Endothelial cell of umbilical vein (primary cell): ENCODE measurements around the gene URAD. TPM values are rescaled to one million over a fixed set of nuclear protein-coding genes. Genes with fewer than 3 reads are reported as not detected.

ENCODE experiments used
- Bru-seq: library from RNA; stranded (reverse); fragments of 400-500 nt; gene quantifications from one replicate; lab custom pipeline; 2021; lab: Mats Ljungman, UMichigan
- BruChase-seq, 2 experiments: library from RNA; stranded (reverse); fragments of 400-500 nt; gene quantifications; one replicate each; lab custom pipeline; 2021; lab: Mats Ljungman, UMichigan
- BruUV-seq: library from RNA; stranded (reverse); fragments of 400-500 nt; replicated peaks from 2 replicates; lab custom pipeline; 2021; lab: Mats Ljungman, UMichigan
- CTCF ChIA-PET: fragments of 300-600, 350-600 bp; sonication (Branson Sonifier 250); formaldehyde crosslinking; loops from one replicate; lab custom pipeline; 2021; ENCODE audit warnings: antibody characterized with exemption, inconsistent platforms; lab: Charles Lee
- POLR2A ChIA-PET: fragments of 300-600, 350-600 bp; sonication (Branson Sonifier 250); formaldehyde crosslinking; loops from one replicate; lab custom pipeline; 2021; ENCODE audit warnings: antibody characterized with exemption, inconsistent platforms; lab: Charles Lee
- DNase-seq: peaks from one replicate; pipeline ENCODE4 v3.0.0-alpha.2; 2011; ENCODE audit warnings: low read depth, low spot score
- FAIRE-seq: peaks from 2 replicates; lab custom pipeline; 2011; peaks lifted over from hg19 to GRCh38; lab: Jason Lieb, UNC
- H2AFZ ChIP-seq: 2 replicates; pipeline ENCODE4 v1.6.0; 2012; ENCODE audit warnings: low read depth, low read length, control low read depth, inconsistent platforms
- H3K27ac ChIP-seq: 2 replicates; pipeline ENCODE4 v1.5.1; 2011; ENCODE audit warnings: low read depth, mild to moderate bottlenecking, control low read depth, low read length, moderate library complexity; ENCODE audit not compliant: insufficient read depth
- H3K27me3 ChIP-seq, 2 experiments: 2 replicates each; pipeline versions ENCODE4 v1.6.0 to v1.6.1; 2011; ENCODE audit warnings: low read length in 2 of 2, mixed read lengths in 1 of 2; ENCODE audit not compliant: control insufficient read depth in 2 of 2, insufficient read depth in 2 of 2
- H3K36me3 ChIP-seq, 2 experiments: 2 replicates in 1 of 2; 3 replicates in 1 of 2; pipeline ENCODE4 v1.5.1; 2011; ENCODE audit warnings: low read length in 2 of 2, mild to moderate bottlenecking in 1 of 2, moderate library complexity in 1 of 2; ENCODE audit not compliant: control insufficient read depth in 2 of 2, insufficient read depth in 2 of 2; ENCODE audit errors: extremely low read depth in 1 of 2
- H3K4me1 ChIP-seq: 3 replicates; pipeline ENCODE4 v1.5.1; 2011; ENCODE audit warnings: mild to moderate bottlenecking, low read length; ENCODE audit not compliant: control insufficient read depth, insufficient read depth; ENCODE audit errors: extremely low read depth
- H3K4me2 ChIP-seq: 2 replicates; pipeline ENCODE4 v1.6.1; 2011; ENCODE audit warnings: low read length, control low read depth, mixed read lengths; ENCODE audit not compliant: insufficient read depth
- H3K4me3 ChIP-seq, 3 experiments: fragments of 200-600 bp in 1 of 3; sonication (generic), shearing (Covaris generic) in 1 of 3; replicated peaks in 1 of 3; 2 replicates each; pipeline ENCODE4 v1.5.1; 2011 to 2016; ENCODE audit warnings: control low read depth in 3 of 3, low read length in 3 of 3, mild to moderate bottlenecking in 2 of 3, inconsistent platforms in 1 of 3, low read depth in 1 of 3, moderate library complexity in 1 of 3; ENCODE audit not compliant: insufficient read depth in 1 of 3
- H3K79me2 ChIP-seq: 2 replicates; pipeline ENCODE4 v1.6.0; 2012; ENCODE audit warnings: low read length, inconsistent platforms; ENCODE audit not compliant: control insufficient read depth, insufficient read depth
- H3K9ac ChIP-seq: replicated peaks from 2 replicates; pipeline ENCODE3; 2011; ENCODE audit warnings: low read length, control low read depth; ENCODE audit not compliant: insufficient read depth; ENCODE audit errors: extremely low read depth
- H3K9me1 ChIP-seq: replicated peaks from 3 replicates; pipeline ENCODE4 v1.6.0; 2011; ENCODE audit warnings: mild to moderate bottlenecking, low read length; ENCODE audit not compliant: control insufficient read depth, insufficient read depth; ENCODE audit errors: extremely low read depth
- H3K9me3 ChIP-seq: replicated peaks from 2 replicates; pipeline ENCODE4 v1.5.1; 2012; ENCODE audit warnings: low read length, inconsistent platforms; ENCODE audit not compliant: control insufficient read depth, insufficient read depth
- H4K20me1 ChIP-seq: replicated peaks from 2 replicates; pipeline ENCODE3; 2011; ENCODE audit warnings: mild to moderate bottlenecking, low read length; ENCODE audit not compliant: control insufficient read depth, insufficient read depth; ENCODE audit errors: extremely low read depth
- EZH2 ChIP-seq: IDR thresholded peaks from 2 replicates; pipeline ENCODE4 v1.6.1; 2012; ENCODE audit warnings: borderline replicate concordance, low read depth, mild to moderate bottlenecking, moderate library complexity, low read length, inconsistent platforms; ENCODE audit not compliant: severe bottlenecking
- FOS ChIP-seq: IDR thresholded peaks from 2 replicates; pipeline ENCODE4 v1.6.1; 2011; ENCODE audit warnings: mild to moderate bottlenecking, low read length, moderate library complexity, borderline replicate concordance; ENCODE audit not compliant: insufficient read depth
- GATA2 ChIP-seq: IDR thresholded peaks from 2 replicates; pipeline ENCODE4 v1.7.0; 2011; ENCODE audit warnings: low read depth, mild to moderate bottlenecking, moderate library complexity, mixed read lengths, low read length; ENCODE audit not compliant: insufficient read length, insufficient read depth
- JUN ChIP-seq: IDR thresholded peaks from 2 replicates; pipeline ENCODE4 v1.6.1; 2011; ENCODE audit warnings: borderline replicate concordance, low read depth; ENCODE audit not compliant: insufficient read length, insufficient read depth
- MYC ChIP-seq: IDR thresholded peaks from one replicate; pipeline ENCODE4 v1.6.1; 2011; ENCODE audit warnings: mild to moderate bottlenecking, low read depth, low read length
- POLR2A ChIP-seq: IDR thresholded peaks from 2 replicates; pipeline ENCODE4 v1.6.1; 2012; ENCODE audit warnings: low read depth, mild to moderate bottlenecking, control low read depth, low read length
- POLR2AphosphoS5 ChIP-seq: IDR thresholded peaks from 2 replicates; pipeline ENCODE4 v1.6.1; 2012; ENCODE audit warnings: low read depth, mild to moderate bottlenecking, control low read depth, low read length, moderate library complexity; ENCODE audit not compliant: insufficient read depth
- dilution Hi-C: fragments of 300-500 bp; cut with MboI; formaldehyde crosslinking; loops from one replicate; pipeline ENCODE4 v1.15.0; 2019; ENCODE audit warnings: low sequenced_read_pairs; ENCODE audit not compliant: extremely low pct_ligation_motif_present
- intact Hi-C: fragments of 100-400 bp; cut with micrococcal nuclease; formaldehyde crosslinking; loops from one replicate; pipeline ENCODE4 v1.10.0; 2022
- long read RNA-seq: library from polyadenylated mRNA; stranded (forward); transcript quantifications from one replicate; pipeline ENCODE4 v2.0.0, GENCODE V29; 2021
- polyA minus RNA-seq, 3 experiments: library from RNA; depleted of rRNA, polyadenylated mRNA; stranded (reverse); fragments of >200 nt; gene quantifications; 1 replicate in 1 of 3; 2 replicates in 2 of 3; pipeline ENCODE4 v1.2.3, GENCODE V29; 2011
- polyA plus RNA-seq, 4 experiments: library from polyadenylated mRNA; depleted of rRNA in 3 of 4; stranded (reverse) in 3 of 4; unstranded in 1 of 4; fragments of >200 nt; gene quantifications; 2 replicates each; pipeline versions ENCODE4 v1.2.1 to v1.2.3, GENCODE V29; 2011 to 2012; ENCODE audit warnings: missing spikeins in 1 of 4
- total RNA-seq: library from RNA; stranded (reverse); gene quantifications from 2 replicates; pipeline ENCODE4 v1.2.3, GENCODE V29; 2021
- TF ChIP-seq, protein P1 (sequence below), 2 donors: IDR thresholded peaks; 1 replicate in 1 of 2; 2 replicates in 1 of 2; pipeline ENCODE4 v1.5.1; 2011; ENCODE audit warnings: low read length in 2 of 2, mild to moderate bottlenecking in 2 of 2, moderate library complexity in 2 of 2, control low read depth in 1 of 2, inconsistent platforms in 1 of 2, low read depth in 1 of 2; ENCODE audit not compliant: insufficient read depth in 1 of 2; ENCODE audit errors: extremely low read depth in 1 of 2
- TF ChIP-seq, protein P2 (sequence below): IDR thresholded peaks from 2 replicates; pipeline ENCODE4 v1.6.1; 2011; ENCODE audit not compliant: insufficient read depth, insufficient read length

Gene URAD, protein sequence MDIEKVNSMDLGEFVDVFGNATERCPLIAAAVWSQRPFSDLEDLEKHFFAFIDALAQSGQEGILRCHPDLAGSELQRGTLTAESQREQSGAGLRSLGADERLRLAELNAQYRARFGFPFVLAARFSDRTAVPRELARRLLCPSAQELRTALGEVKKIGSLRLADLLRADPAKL
- total RNA-seq: not detected in 2 replicates
- polyA plus RNA-seq: not detected in 2 replicates
- not detected in 2 replicates for polyA plus RNA-seq (2011; cell fraction: cytosol; rRNA removed)
- polyA plus RNA-seq (2011; cell fraction: nucleus; rRNA removed): not detected in 2 replicates
- not detected in 2 replicates for polyA plus RNA-seq (2012)
- polyA minus RNA-seq: not detected in 2 replicates
- polyA minus RNA-seq (2011; cell fraction: cytosol; rRNA and poly(A)+ RNA removed): not detected
- not detected in 2 replicates for polyA minus RNA-seq (2011; cell fraction: nucleus; rRNA and poly(A)+ RNA removed)
- Bru-seq, nascent RNA: not detected
- BruChase-seq, experiment 1, labeled RNA remaining after a 6-hour chase: not detected
- BruChase-seq, experiment 2, labeled RNA remaining after a 2-hour chase: not detected
- long read RNA-seq: 0 reads

DNA sequence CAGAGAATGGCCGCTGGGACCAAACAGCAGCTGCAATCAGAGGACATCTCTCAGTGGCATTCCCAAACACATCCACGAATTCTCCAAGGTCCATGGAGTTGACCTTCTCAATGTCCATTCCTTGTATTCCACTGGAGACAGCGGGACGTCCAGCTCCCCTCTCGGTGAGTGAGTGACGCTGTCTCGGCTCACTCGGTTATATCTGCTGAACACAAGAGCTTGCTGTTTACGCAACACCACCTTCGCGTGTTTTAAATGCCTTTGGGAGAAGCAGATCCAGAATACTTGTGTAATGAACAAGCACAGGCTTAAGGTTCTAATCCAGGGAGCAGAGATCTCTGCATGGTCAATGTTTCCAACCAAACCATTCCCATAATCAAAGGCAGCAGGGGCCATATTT, at the start of gene URAD:
TSS of gene URAD (minus strand) at position 174 of the 400 bp plus-strand sequence. CDS start at position 118, 56 bp downstream.
- no peak for TF ChIP-seq MYC
- no peak for TF ChIP-seq JUN
- no peak for TF ChIP-seq EZH2
- TF ChIP-seq POLR2AphosphoS5: no peak
- TF ChIP-seq, protein P1, sequence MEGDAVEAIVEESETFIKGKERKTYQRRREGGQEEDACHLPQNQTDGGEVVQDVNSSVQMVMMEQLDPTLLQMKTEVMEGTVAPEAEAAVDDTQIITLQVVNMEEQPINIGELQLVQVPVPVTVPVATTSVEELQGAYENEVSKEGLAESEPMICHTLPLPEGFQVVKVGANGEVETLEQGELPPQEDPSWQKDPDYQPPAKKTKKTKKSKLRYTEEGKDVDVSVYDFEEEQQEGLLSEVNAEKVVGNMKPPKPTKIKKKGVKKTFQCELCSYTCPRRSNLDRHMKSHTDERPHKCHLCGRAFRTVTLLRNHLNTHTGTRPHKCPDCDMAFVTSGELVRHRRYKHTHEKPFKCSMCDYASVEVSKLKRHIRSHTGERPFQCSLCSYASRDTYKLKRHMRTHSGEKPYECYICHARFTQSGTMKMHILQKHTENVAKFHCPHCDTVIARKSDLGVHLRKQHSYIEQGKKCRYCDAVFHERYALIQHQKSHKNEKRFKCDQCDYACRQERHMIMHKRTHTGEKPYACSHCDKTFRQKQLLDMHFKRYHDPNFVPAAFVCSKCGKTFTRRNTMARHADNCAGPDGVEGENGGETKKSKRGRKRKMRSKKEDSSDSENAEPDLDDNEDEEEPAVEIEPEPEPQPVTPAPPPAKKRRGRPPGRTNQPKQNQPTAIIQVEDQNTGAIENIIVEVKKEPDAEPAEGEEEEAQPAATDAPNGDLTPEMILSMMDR (IDR thresholded peaks at IDR 0.05; ENCODE audit: extremely low read depth in 1 of 2, insufficient read depth in 1 of 2, low read depth in 1 of 2, low read length in 2 of 2): no peak
- TF ChIP-seq, protein P2, sequence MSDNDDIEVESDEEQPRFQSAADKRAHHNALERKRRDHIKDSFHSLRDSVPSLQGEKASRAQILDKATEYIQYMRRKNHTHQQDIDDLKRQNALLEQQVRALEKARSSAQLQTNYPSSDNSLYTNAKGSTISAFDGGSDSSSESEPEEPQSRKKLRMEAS: no peak
- TF ChIP-seq FOS: no peak
- TF ChIP-seq GATA2: no peak
- TF ChIP-seq POLR2A: no peak
- Histone ChIP-seq H3K27ac (no peak within 1 kb of the TSS), H3K9me1 (no peaks in the 10 kb centered on the region), H3K9ac (no peak within 1 kb of the TSS), H3K9me3 (no peaks in the 10 kb centered on the region), H4K20me1 (no peaks in the 10 kb centered on the region), H3K4me1 (no peaks in the 10 kb centered on the region), H2AFZ (no peak within 1 kb of the TSS), H3K4me2 (no peak within 1 kb of the TSS), H3K36me3 (no peaks in the 10 kb centered on the region), H3K27me3 (peaks cover 12 to 13% of the 10 kb centered on the region in 2 experiments), H3K4me3 (no peak within 1 kb of the TSS), H3K79me2 (no peaks in the 10 kb centered on the region)
- dilution Hi-C loops: no loop called here
- POLR2A ChIA-PET: no interaction called here
- no peak for DNase-seq
- no peak for FAIRE-seq
- BruUV-seq: no TSS peak
- CTCF ChIA-PET: interaction anchor here (2.5 to 9.6 kb wide), 3 partner anchors 160 to 1003 kb away, joined by 5 to 207 read pairs (median 128); no protein-coding TSS in a partner anchor
- intact Hi-C loops: loop anchor here (10.0 kb wide), 1 partner anchor 1004 kb away; no protein-coding TSS in a partner anchor
